Caco-2 (cell line): ENCODE data around the gene FBN2. TPM values are rescaled to one million over a fixed set of nuclear protein-coding genes. Genes with fewer than 3 reads are reported as not detected.

Experiments used
- BruUV-seq: library from RNA; stranded (reverse); fragments of 400-500 nt; replicated peaks from 2 replicates; lab custom pipeline; 2021; lab: Mats Ljungman, UMichigan
- CTCF ChIA-PET: fragments of 300-600 bp; sonication (Branson Sonifier 250); formaldehyde crosslinking; loops from one replicate; lab custom pipeline; 2022; ENCODE audit warnings: antibody characterized with exemption; lab: Charles Lee
- POLR2A ChIA-PET: fragments of 300-600 bp; sonication (Branson Sonifier 250); formaldehyde crosslinking; loops from one replicate; lab custom pipeline; 2022; ENCODE audit warnings: antibody characterized with exemption; lab: Charles Lee
- DNase-seq, 2 experiments: peaks; one replicate each; pipeline versions ENCODE4 v3.0.0 to v3.0.0-alpha.2; 2020 to 2022
- H3K27me3 ChIP-seq: replicated peaks from 2 replicates; pipeline ENCODE4 v1.6.0; 2011; ENCODE audit warnings: low read length; ENCODE audit not compliant: control insufficient read depth, insufficient read depth
- H3K36me3 ChIP-seq: 2 replicates; pipeline ENCODE4 v1.5.1; 2011; ENCODE audit warnings: low read length; ENCODE audit not compliant: control insufficient read depth, insufficient read depth
- H3K4me1 ChIP-seq: fragments of 250-450 bp; sonication (Bioruptor Pico); 2 replicates; pipeline ENCODE4 v1.5.1; 2020; ENCODE audit warnings: mild to moderate bottlenecking
- H3K4me3 ChIP-seq: 2 replicates; pipeline ENCODE4 v1.5.1; 2011; ENCODE audit warnings: low read depth, mild to moderate bottlenecking, control low read depth, low read length
- H3K9me3 ChIP-seq: fragments of 250-450 bp; sonication (Bioruptor Pico); 2 replicates; pipeline ENCODE4 v1.5.1; 2020; ENCODE audit warnings: mild to moderate bottlenecking, moderate library complexity
- H3K27ac Mint-ChIP-seq: one replicate; pipeline ENCODE4 v1.8.0; 2022; ENCODE audit warnings: mixed read lengths; ENCODE audit not compliant: unreplicated experiment
- H3K27me3 Mint-ChIP-seq: one replicate; pipeline ENCODE4 v1.8.0; 2022; ENCODE audit warnings: mixed read lengths; ENCODE audit not compliant: insufficient read depth, unreplicated experiment
- H3K36me3 Mint-ChIP-seq: one replicate; pipeline ENCODE4 v1.8.0; 2022; ENCODE audit warnings: mild to moderate bottlenecking, mixed read lengths; ENCODE audit not compliant: insufficient read depth, unreplicated experiment
- H3K4me1 Mint-ChIP-seq: one replicate; pipeline ENCODE4 v1.8.0; 2022; ENCODE audit warnings: low read depth, mixed read lengths; ENCODE audit not compliant: unreplicated experiment
- H3K4me3 Mint-ChIP-seq: one replicate; pipeline ENCODE4 v1.8.0; 2022; ENCODE audit warnings: mild to moderate bottlenecking, moderate library complexity, mixed read lengths; ENCODE audit not compliant: unreplicated experiment
- H3K9me3 Mint-ChIP-seq: one replicate; pipeline ENCODE4 v1.8.0; 2022; ENCODE audit warnings: mixed read lengths; ENCODE audit not compliant: unreplicated experiment
- intact Hi-C: fragments of 100-400 bp; cut with micrococcal nuclease; formaldehyde crosslinking; loops from one replicate; pipeline ENCODE4 v1.10.0; 2022; ENCODE audit not compliant: unreplicated experiment
- total RNA-seq: library from RNA; stranded (reverse); gene quantifications from 2 replicates; pipeline ENCODE4 v1.2.3, GENCODE V29; 2022
- TF ChIP-seq, protein P1 (sequence below), 2 experiments: fragments of 200-600 bp in 1 of 2; IDR thresholded peaks; 1 replicate in 1 of 2; 2 replicates in 1 of 2; pipeline versions ENCODE4 v1.5.1 to v1.8.0; 2011 to 2022; ENCODE audit warnings: antibody characterized with exemption in 1 of 2, control low read depth in 1 of 2, inconsistent platforms in 1 of 2, low read depth in 1 of 2, low read length in 1 of 2, mild to moderate bottlenecking in 1 of 2, moderate library complexity in 1 of 2; ENCODE audit not compliant: insufficient read depth in 1 of 2, severe bottlenecking in 1 of 2, unreplicated experiment in 1 of 2

Gene FBN2
- total RNA-seq, 1 experiment from 2014 or later = 0.09 TPM

DNA sequence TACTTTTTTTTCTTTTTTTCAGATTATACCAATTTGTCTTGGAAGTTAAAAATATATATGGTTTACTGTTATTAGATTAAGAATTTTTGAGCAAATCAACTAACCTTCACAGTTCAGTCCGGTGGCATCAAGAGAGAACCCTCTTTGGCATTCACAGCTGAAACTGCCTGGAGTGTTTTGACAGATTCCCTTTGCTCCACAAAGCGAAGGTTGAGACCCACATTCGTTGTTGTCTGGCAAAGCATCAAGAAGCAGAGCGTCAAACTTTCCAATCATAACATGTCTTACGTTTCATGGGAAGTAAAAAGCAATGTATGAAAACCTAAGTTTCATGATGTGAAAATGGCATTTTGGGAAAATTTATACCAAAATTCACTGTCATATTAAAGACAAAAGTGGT is 264.3 kb downstream of the FBN2 start:
- Histone ChIP-seq H3K4me3 (no peak overlapping the region), H3K27me3 (no peaks in the 10 kb centered on the region), H3K36me3 (no peaks in the 10 kb centered on the region), H3K9me3 (no peaks in the 10 kb centered on the region), H3K4me1 (no peaks in the 10 kb centered on the region)
- no peak for DNase-seq
- ChIA-PET POLR2A (no interaction called here), CTCF (no interaction called here)
- intact Hi-C loops = no loop called here
- TF ChIP-seq, protein P1, sequence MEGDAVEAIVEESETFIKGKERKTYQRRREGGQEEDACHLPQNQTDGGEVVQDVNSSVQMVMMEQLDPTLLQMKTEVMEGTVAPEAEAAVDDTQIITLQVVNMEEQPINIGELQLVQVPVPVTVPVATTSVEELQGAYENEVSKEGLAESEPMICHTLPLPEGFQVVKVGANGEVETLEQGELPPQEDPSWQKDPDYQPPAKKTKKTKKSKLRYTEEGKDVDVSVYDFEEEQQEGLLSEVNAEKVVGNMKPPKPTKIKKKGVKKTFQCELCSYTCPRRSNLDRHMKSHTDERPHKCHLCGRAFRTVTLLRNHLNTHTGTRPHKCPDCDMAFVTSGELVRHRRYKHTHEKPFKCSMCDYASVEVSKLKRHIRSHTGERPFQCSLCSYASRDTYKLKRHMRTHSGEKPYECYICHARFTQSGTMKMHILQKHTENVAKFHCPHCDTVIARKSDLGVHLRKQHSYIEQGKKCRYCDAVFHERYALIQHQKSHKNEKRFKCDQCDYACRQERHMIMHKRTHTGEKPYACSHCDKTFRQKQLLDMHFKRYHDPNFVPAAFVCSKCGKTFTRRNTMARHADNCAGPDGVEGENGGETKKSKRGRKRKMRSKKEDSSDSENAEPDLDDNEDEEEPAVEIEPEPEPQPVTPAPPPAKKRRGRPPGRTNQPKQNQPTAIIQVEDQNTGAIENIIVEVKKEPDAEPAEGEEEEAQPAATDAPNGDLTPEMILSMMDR (IDR thresholded peaks at IDR 0.05; ENCODE audit: insufficient read depth in 1 of 2, low read depth in 1 of 2, low read length in 1 of 2, severe bottlenecking in 1 of 2, unreplicated experiment in 1 of 2) = no peak
- H3K9me3 Mint-ChIP-seq = no peaks in the 10 kb centered on the region
- no peak overlapping the region for H3K4me3 Mint-ChIP-seq
- no TSS peak for BruUV-seq
- H3K27me3 Mint-ChIP-seq = no peaks in the 10 kb centered on the region
- no peaks in the 10 kb centered on the region for H3K4me1 Mint-ChIP-seq
- no peak overlapping the region for H3K27ac Mint-ChIP-seq
- no peaks in the 10 kb centered on the region for H3K36me3 Mint-ChIP-seq

- Mint-ChIP-seq H3K27ac (no peak overlapping the region), H3K27me3 (peaks cover 3% of the 10 kb centered on the region), H3K4me1 (no peaks in the 10 kb centered on the region), H3K9me3 (no peaks in the 10 kb centered on the region), H3K4me3 (no peak overlapping the region), H3K36me3 (no peaks in the 10 kb centered on the region)
- Histone ChIP-seq H3K9me3 (no peaks in the 10 kb centered on the region), H3K27me3 (no peaks in the 10 kb centered on the region), H3K36me3 (no peaks in the 10 kb centered on the region), H3K4me1 (no peaks in the 10 kb centered on the region), H3K4me3 (no peak overlapping the region)
- TF ChIP-seq, protein P1 (IDR thresholded peaks at IDR 0.05; ENCODE audit: insufficient read depth in 1 of 2, low read depth in 1 of 2, low read length in 1 of 2, severe bottlenecking in 1 of 2, unreplicated experiment in 1 of 2) = no peak
- ChIA-PET POLR2A (no interaction called here), CTCF (no interaction called here)
- no TSS peak for BruUV-seq
- DNase-seq = no peak
- intact Hi-C loops = no loop called here
These were observed 266.1 kb downstream of the FBN2 start for GRCh38 chr5:128271859-128272464.

GRCh38 chr5:128271071-128271470 is 267.0 kb downstream of the FBN2 start:
- Histone ChIP-seq H3K4me3 (no peak overlapping the region), H3K36me3 (no peaks in the 10 kb centered on the region), H3K4me1 (no peaks in the 10 kb centered on the region), H3K27me3 (no peaks in the 10 kb centered on the region), H3K9me3 (no peaks in the 10 kb centered on the region)
- no peaks in the 10 kb centered on the region for H3K9me3 Mint-ChIP-seq
- H3K4me1 Mint-ChIP-seq = no peaks in the 10 kb centered on the region
- no peak for DNase-seq
- peaks cover 3% of the 10 kb centered on the region for H3K27me3 Mint-ChIP-seq
- H3K4me3 Mint-ChIP-seq = no peak overlapping the region
- BruUV-seq = no TSS peak
- intact Hi-C loops = no loop called here
- CTCF ChIA-PET = no interaction called here
- H3K27ac Mint-ChIP-seq = no peak overlapping the region
- TF ChIP-seq, protein P1 (IDR thresholded peaks at IDR 0.05; ENCODE audit: insufficient read depth in 1 of 2, low read depth in 1 of 2, low read length in 1 of 2, severe bottlenecking in 1 of 2, unreplicated experiment in 1 of 2) = no peak
- POLR2A ChIA-PET = no interaction called here
- no peaks in the 10 kb centered on the region for H3K36me3 Mint-ChIP-seq
